HepG2 (cell line): ENCODE data around the gene EFEMP2. TPM values are rescaled to one million over a fixed set of nuclear protein-coding genes. Genes with fewer than 3 reads are reported as not detected.

Experiments
- AGO1 ChIP-seq: fragments of 200-400 bp; formaldehyde crosslinking; IDR thresholded peaks from 2 replicates; pipeline ENCODE4 v1.6.1; 2017; ENCODE audit warnings: mild to moderate bottlenecking, low read depth, low read length, moderate library complexity; ENCODE audit not compliant: poor library complexity, severe bottlenecking
- CHD4 ChIP-seq: fragments of 200-600 bp; sonication (generic); IDR thresholded peaks from 2 replicates; pipeline ENCODE4 v1.7.0; 2017; ENCODE audit warnings: mild to moderate bottlenecking, low read length, borderline replicate concordance
- DMAP1 ChIP-seq: IDR thresholded peaks from 2 replicates; pipeline ENCODE4 v1.6.1; 2016
- ELF1 ChIP-seq: sonication (generic); formaldehyde crosslinking; IDR thresholded peaks from 2 replicates; pipeline ENCODE4 v1.4.0; 2020; ENCODE audit warnings: missing genetic modification reagents
- ERF ChIP-seq: IDR thresholded peaks from 2 replicates; pipeline ENCODE4 v1.6.1; 2018; ENCODE audit warnings: missing biosample characterization, missing genetic modification reagents
- ETS1 ChIP-seq: sonication (generic); formaldehyde crosslinking; IDR thresholded peaks from 2 replicates; pipeline ENCODE4 v1.4.0; 2020; ENCODE audit warnings: missing genetic modification reagents
- KMT2A ChIP-seq: sonication (generic); formaldehyde crosslinking; IDR thresholded peaks from 2 replicates; pipeline ENCODE4 v1.4.0; 2020; ENCODE audit warnings: missing genetic modification reagents
- MTF2 ChIP-seq: sonication (generic); formaldehyde crosslinking; IDR thresholded peaks from 2 replicates; pipeline ENCODE4 v1.5.0; 2020; ENCODE audit warnings: missing genetic modification reagents, borderline replicate concordance
- RBAK ChIP-seq: sonication (generic); formaldehyde crosslinking; IDR thresholded peaks from 2 replicates; pipeline ENCODE4 v1.5.1; 2020; ENCODE audit warnings: mild to moderate bottlenecking, missing genetic modification reagents
- REL ChIP-seq: sonication (generic); formaldehyde crosslinking; conservative IDR thresholded peaks from 2 replicates; pipeline ENCODE4 v1.8.0; 2022; ENCODE audit warnings: mild to moderate bottlenecking, missing genetic modification reagents, moderate library complexity
- SUZ12 ChIP-seq: fragments of 150-350 bp; IDR thresholded peaks from 2 replicates; pipeline ENCODE4 v1.6.1; 2014; ENCODE audit warnings: low read depth, low read length
- THAP9 ChIP-seq: sonication (generic); formaldehyde crosslinking; IDR thresholded peaks from 2 replicates; pipeline ENCODE4; 2020; ENCODE audit warnings: missing genetic modification reagents, mild to moderate bottlenecking, borderline replicate concordance
- TP53 ChIP-seq: sonication (generic); formaldehyde crosslinking; conservative IDR thresholded peaks from 2 replicates; pipeline ENCODE4 v1.4.0; 2020; ENCODE audit warnings: missing genetic modification reagents
- TRAFD1 ChIP-seq: sonication (generic); formaldehyde crosslinking; IDR thresholded peaks from 2 replicates; pipeline ENCODE4 v1.5.1; 2020; ENCODE audit warnings: missing genetic modification reagents, mild to moderate bottlenecking, borderline replicate concordance
- ZBED4 ChIP-seq: sonication (generic); formaldehyde crosslinking; IDR thresholded peaks from 2 replicates; pipeline ENCODE4 v1.4.0; 2020; ENCODE audit warnings: missing genetic modification reagents, borderline replicate concordance
- ZNF235 ChIP-seq: sonication (generic); formaldehyde crosslinking; IDR thresholded peaks from 2 replicates; pipeline ENCODE4 v1.8.1; 2023; ENCODE audit warnings: mild to moderate bottlenecking, missing genetic modification reagents, borderline replicate concordance
- ZNF274 ChIP-seq: sonication (generic); formaldehyde crosslinking; IDR thresholded peaks from 2 replicates; pipeline ENCODE4 v1.5.1; 2020; ENCODE audit warnings: mild to moderate bottlenecking, missing genetic modification reagents
- ZNF329 ChIP-seq: sonication (generic); formaldehyde crosslinking; IDR thresholded peaks from 2 replicates; pipeline ENCODE4 v1.9.0; 2021; ENCODE audit warnings: low read depth, mild to moderate bottlenecking, missing genetic modification reagents
- ZNF570 ChIP-seq: sonication (generic); formaldehyde crosslinking; IDR thresholded peaks from 2 replicates; pipeline ENCODE4 v1.4.0; 2020; ENCODE audit warnings: mild to moderate bottlenecking, missing genetic modification reagents, borderline replicate concordance
- ZNF580 ChIP-seq: IDR thresholded peaks from 2 replicates; pipeline ENCODE4 v1.6.1; 2016; ENCODE audit warnings: low read depth, borderline replicate concordance
- ZNF773 ChIP-seq: sonication (generic); formaldehyde crosslinking; IDR thresholded peaks from 2 replicates; pipeline ENCODE4 v1.4.0; 2020; ENCODE audit warnings: missing genetic modification reagents, borderline replicate concordance
- polyA plus RNA-seq, 8 experiments: library from polyadenylated mRNA; depleted of rRNA in 3 of 8; stranded (reverse) in 7 of 8; unstranded in 1 of 8; fragments of >200 nt; fragmentation: Illumina TruSeq in 4 of 8; extraction: Trizol in 4 of 8; gene quantifications; 2 replicates each; pipeline versions ENCODE4 v1.2.1 to v1.2.3, GENCODE V29; 2011 to 2016; ENCODE audit warnings: low read depth in 4 of 8, missing spikeins in 1 of 8, mixed read lengths in 1 of 8; ENCODE audit not compliant: insufficient read depth in 1 of 8
- total RNA-seq, 5 experiments: library from RNA; depleted of rRNA; stranded (reverse); fragments of >200 nt; fragmentation: Illumina TruSeq; extraction: Trizol; gene quantifications; 2 replicates each; pipeline ENCODE4 v1.2.3, GENCODE V29; 2016; ENCODE audit warnings: low read depth in 1 of 5

Gene EFEMP2
- total and polyA plus RNA-seq, 2 of the 13 experiments (the other 11 are each of a cell fraction or from before 2014, with no cell fraction given): 7.4 to 29.7 TPM

GRCh38 chr11:65919141-65919572 is 46.6 kb upstream of the EFEMP2 start, which contains the start of gene DRAP1 (continued):
- no peak for TF ChIP-seq TRAFD1
- TF ChIP-seq ZNF274: peak; percentile 47; the same call in 1 of the 2 replicates
- 0 out of 2 replicates have a peak, but pooled peaks have one; percentile 53 for TF ChIP-seq TP53 (CRISPR knock-in tag)
- TF ChIP-seq DMAP1: no peak
- peak; percentile 87; the same call in 1 of the 2 replicates for TF ChIP-seq ZNF773
- no peak for TF ChIP-seq ZNF570
- TF ChIP-seq ERF (CRISPR knock-in tag): peak; percentile 78
- no peak for TF ChIP-seq ETS1 (CRISPR knock-in tag)
- TF ChIP-seq AGO1: no peak
- peak; percentile 78; the same call in 1 of the 2 replicates for TF ChIP-seq KMT2A (CRISPR knock-in tag)
- TF ChIP-seq ZNF580 (CRISPR knock-in tag): peak; percentile 73; the same call in 1 of the 2 replicates
- TF ChIP-seq ZBED4 (CRISPR knock-in tag): peak; percentile 80
- peak; percentile 16; the same call in 1 of the 2 replicates for TF ChIP-seq ZNF329
- TF ChIP-seq ELF1 (CRISPR knock-in tag): peak; percentile 49; the same call in 1 of the 2 replicates
- TF ChIP-seq RBAK (CRISPR knock-in tag): no peak
- no peak for TF ChIP-seq CHD4
- no peak for TF ChIP-seq THAP9
- no peak for TF ChIP-seq SUZ12
- TF ChIP-seq REL (CRISPR knock-in tag): no peak
- TF ChIP-seq MTF2: no peak
- peak; percentile 61; the same call in 1 of the 2 replicates for TF ChIP-seq ZNF235 (CRISPR knock-in tag)
